HepG2 (cell line): ENCODE data around the gene CNP. TPM values are rescaled to one million over a fixed set of nuclear protein-coding genes. Genes with fewer than 3 reads are reported as not detected.

Experiments used
- AKNA ChIP-seq: sonication (generic); formaldehyde crosslinking; IDR thresholded peaks from 2 replicates; pipeline ENCODE4 v1.4.0; 2020; ENCODE audit warnings: missing genetic modification reagents, borderline replicate concordance
- HCFC1 ChIP-seq: fragments of 150-350 bp; IDR thresholded peaks from 2 replicates; pipeline ENCODE4 v1.6.1; 2014; ENCODE audit warnings: low read depth, low read length
- MTF1 ChIP-seq: sonication (generic); formaldehyde crosslinking; IDR thresholded peaks from 2 replicates; pipeline ENCODE4 v1.5.0; 2020; ENCODE audit warnings: missing genetic modification reagents
- MTF2 ChIP-seq: sonication (generic); formaldehyde crosslinking; IDR thresholded peaks from 2 replicates; pipeline ENCODE4 v1.5.0; 2020; ENCODE audit warnings: missing genetic modification reagents, borderline replicate concordance
- MXD4 ChIP-seq: IDR thresholded peaks from 2 replicates; pipeline ENCODE4 v1.6.1; 2016; ENCODE audit warnings: mild to moderate bottlenecking, missing biosample characterization, missing genetic modification reagents
- SATB2 ChIP-seq: sonication (generic); formaldehyde crosslinking; IDR thresholded peaks from 2 replicates; pipeline ENCODE4 v1.5.0; 2020; ENCODE audit warnings: missing genetic modification reagents
- ZBTB42 ChIP-seq: sonication (generic); formaldehyde crosslinking; IDR thresholded peaks from 2 replicates; pipeline ENCODE4 v1.5.0; 2020; ENCODE audit warnings: mild to moderate bottlenecking, missing genetic modification reagents
- ZBTB7A ChIP-seq: sonication (generic); formaldehyde crosslinking; IDR thresholded peaks from 2 replicates; pipeline ENCODE4 v1.8.0; 2022; ENCODE audit warnings: mild to moderate bottlenecking, missing genetic modification reagents
- ZNF18 ChIP-seq: sonication (generic); formaldehyde crosslinking; IDR thresholded peaks from 2 replicates; pipeline ENCODE4 v1.8.0; 2022; ENCODE audit warnings: mild to moderate bottlenecking, missing genetic modification reagents; ENCODE audit not compliant: insufficient replicate concordance
- ZNF383 ChIP-seq: sonication (generic); formaldehyde crosslinking; IDR thresholded peaks from 2 replicates; pipeline ENCODE4 v1.4.0; 2020; ENCODE audit warnings: missing genetic modification reagents, mild to moderate bottlenecking, borderline replicate concordance
- ZNF614 ChIP-seq: IDR thresholded peaks from 2 replicates; pipeline ENCODE4 v1.6.1; 2018; ENCODE audit warnings: missing biosample characterization, missing genetic modification reagents, inconsistent platforms, borderline replicate concordance
- ZNF619 ChIP-seq: sonication (generic); formaldehyde crosslinking; IDR thresholded peaks from 2 replicates; pipeline ENCODE4 v1.4.0; 2020; ENCODE audit warnings: mild to moderate bottlenecking, missing genetic modification reagents
- ZNF687 ChIP-seq: sonication (generic); formaldehyde crosslinking; IDR thresholded peaks from 2 replicates; pipeline ENCODE4 v1.5.1; 2020; ENCODE audit warnings: mild to moderate bottlenecking, missing genetic modification reagents, moderate library complexity
- polyA plus RNA-seq, 8 experiments: library from polyadenylated mRNA; depleted of rRNA in 3 of 8; stranded (reverse) in 7 of 8; unstranded in 1 of 8; fragments of >200 nt; fragmentation: Illumina TruSeq in 4 of 8; extraction: Trizol in 4 of 8; gene quantifications; 2 replicates each; pipeline versions ENCODE4 v1.2.1 to v1.2.3, GENCODE V29; 2011 to 2016; ENCODE audit warnings: low read depth in 4 of 8, missing spikeins in 1 of 8, mixed read lengths in 1 of 8; ENCODE audit not compliant: insufficient read depth in 1 of 8
- total RNA-seq, 5 experiments: library from RNA; depleted of rRNA; stranded (reverse); fragments of >200 nt; fragmentation: Illumina TruSeq; extraction: Trizol; gene quantifications; 2 replicates each; pipeline ENCODE4 v1.2.3, GENCODE V29; 2016; ENCODE audit warnings: low read depth in 1 of 5

CNP gene
- total and polyA plus RNA-seq, 2 of the 13 experiments (the other 11 are each of a cell fraction or from before 2014, with no cell fraction given): 97.2 to 161 TPM

- TF ChIP-seq AKNA (CRISPR knock-in tag) (peak; percentile 3; the same call in 1 of the 2 replicates), ZNF614 (no peak), ZBTB42 (peak; percentile 1), MTF2 (CRISPR knock-in tag) (peak; percentile 78; the same call in 1 of the 2 replicates), ZNF383 (peak; percentile 47; the same call in 1 of the 2 replicates), ZNF687 (CRISPR knock-in tag) (peak; percentile 66), ZBTB7A (no peak), HCFC1 (peak; percentile 96), ZNF619 (CRISPR knock-in tag) (peak; percentile 62; the same call in 1 of the 2 replicates), ZNF18 (CRISPR knock-in tag) (no peak), MTF1 (CRISPR knock-in tag) (no peak), MXD4 (CRISPR knock-in tag) (0 out of 2 replicates have a peak, but pooled peaks have one; percentile 8), SATB2 (no peak)
Observed at GRCh38 chr17:41918314-41919164, 48.1 kb upstream of the CNP start, which contains the start of gene ACLY (continued).
